GM10248 (cell line): ENCODE data around the gene SPPL2A.

Experiments
- CTCF ChIA-PET: fragments of 300-600 bp; sonication (Branson Sonifier 250); formaldehyde crosslinking; extraction: SDS; loops from one replicate; lab custom pipeline; 2021; ENCODE audit warnings: antibody characterized with exemption; lab: Yijun Ruan, JAX
- POLR2A ChIA-PET: fragments of 350-650 bp; sonication (Branson Sonifier 250); formaldehyde crosslinking; extraction: SDS; loops from one replicate; lab custom pipeline; 2020; ENCODE audit warnings: antibody characterized with exemption; lab: Yijun Ruan, JAX
- DNase-seq: peaks from one replicate; pipeline ENCODE4 v3.0.0; 2012; ENCODE audit errors: extremely low spot score
- CTCF ChIP-seq: IDR thresholded peaks from 2 replicates; pipeline ENCODE4 v1.5.1; 2012; ENCODE audit warnings: mild to moderate bottlenecking, low read depth; ENCODE audit errors: extremely low read depth, missing control alignments, control extremely low read depth

SPPL2A gene

DNA sequence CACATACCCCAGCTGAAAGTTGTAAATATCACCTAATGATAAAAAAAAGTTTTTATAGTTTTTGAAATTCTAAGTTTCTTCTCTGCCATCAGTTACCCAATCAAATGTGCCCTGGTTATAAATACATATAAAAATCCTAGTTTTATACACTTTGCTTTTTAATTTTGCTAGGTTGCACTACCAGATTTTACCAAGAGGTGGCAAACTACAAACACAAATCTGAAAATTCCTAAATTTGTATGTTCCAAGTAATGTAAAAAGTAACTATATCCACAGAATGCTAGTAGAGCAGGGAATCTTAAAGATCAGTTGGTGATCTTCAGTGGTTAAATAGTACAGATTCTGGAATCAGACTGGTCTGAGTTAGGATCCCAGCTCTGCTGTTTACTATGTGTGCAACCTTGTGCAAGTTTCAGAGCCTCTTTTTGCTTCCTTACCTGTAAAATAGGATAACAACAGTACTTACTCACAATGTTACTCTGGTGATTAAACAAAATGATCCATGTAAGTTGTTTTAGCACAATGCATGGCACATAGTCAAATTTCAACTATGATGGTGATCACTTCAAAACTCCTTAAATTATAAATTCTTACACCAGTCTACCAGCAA lies 89.9 kb downstream of the SPPL2A start:
- TF ChIP-seq CTCF: peak; percentile 50
- ChIA-PET CTCF (interaction anchor here (0.6 to 3.9 kb wide), 12 partner anchors 8 to 233 kb away, joined by 3 to 16 read pairs (median 4); partner anchors contain the start of genes AP4E1 and TRPM7), POLR2A (no interaction called here)
- DNase-seq: no peak

DNA sequence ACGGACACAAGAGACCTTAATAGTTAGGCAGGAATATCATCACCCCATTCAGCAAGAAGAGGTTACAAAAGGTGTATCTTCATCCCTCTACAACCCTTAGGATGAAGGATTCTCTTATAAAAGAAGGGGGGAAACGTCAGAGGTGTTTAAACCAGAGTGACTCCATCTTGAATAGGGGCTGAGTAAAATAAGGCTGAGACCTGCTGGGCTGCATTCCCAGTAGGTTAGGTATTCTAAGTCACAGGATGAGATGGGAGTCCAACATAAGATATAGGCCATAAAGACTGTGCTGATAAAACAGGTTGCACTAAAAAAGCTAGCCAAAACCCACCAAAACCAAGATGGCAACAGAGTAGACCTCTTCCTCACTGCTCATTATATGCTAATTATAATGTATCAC lies 95.4 kb downstream of the SPPL2A start:
- POLR2A ChIA-PET: no interaction called here
- no peak for TF ChIP-seq CTCF
- CTCF ChIA-PET: no interaction called here
- no peak for DNase-seq

GRCh38 chr15:50669611-50670010 lies 95.9 kb downstream of the SPPL2A start:
- DNase-seq: no peak
- CTCF ChIA-PET: no interaction called here
- no peak for TF ChIP-seq CTCF
- POLR2A ChIA-PET: no interaction called here

GRCh38 chr15:50665938-50666337 lies 99.6 kb downstream of the SPPL2A start:
- CTCF ChIA-PET: interaction anchor here (1.0 to 1.5 kb wide), 2 partner anchors 10 to 32 kb away, joined by 3 to 8 read pairs; no protein-coding TSS in a partner anchor
- no peak for TF ChIP-seq CTCF
- POLR2A ChIA-PET: no interaction called here
- no peak for DNase-seq

DNA sequence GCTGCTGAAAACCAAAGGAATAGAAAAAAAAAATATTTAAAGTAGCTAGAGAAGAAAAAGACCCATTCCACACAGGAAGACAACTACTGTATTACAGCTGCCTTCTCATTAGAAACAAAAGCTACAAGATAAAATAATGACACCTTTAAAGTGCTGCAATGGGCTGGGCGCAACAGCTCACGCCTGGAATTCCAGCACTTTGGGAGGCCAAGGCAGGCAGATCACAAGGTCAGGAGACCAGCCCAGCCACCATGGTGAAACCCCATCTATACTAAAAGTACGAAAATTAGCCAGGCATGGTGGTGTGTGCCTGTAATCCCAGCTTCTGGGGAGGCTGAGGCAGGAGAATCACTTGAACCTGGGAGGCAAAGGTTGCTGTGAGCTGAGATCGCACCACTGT lies 110.0 kb downstream of the SPPL2A start:
- CTCF ChIA-PET: interaction anchor here (1.0 to 1.4 kb wide), 3 partner anchors 17 to 20 kb away, joined by 3 to 5 read pairs (median 3); no protein-coding TSS in a partner anchor
- TF ChIP-seq CTCF: no peak
- POLR2A ChIA-PET: no interaction called here
- DNase-seq: no peak

DNA sequence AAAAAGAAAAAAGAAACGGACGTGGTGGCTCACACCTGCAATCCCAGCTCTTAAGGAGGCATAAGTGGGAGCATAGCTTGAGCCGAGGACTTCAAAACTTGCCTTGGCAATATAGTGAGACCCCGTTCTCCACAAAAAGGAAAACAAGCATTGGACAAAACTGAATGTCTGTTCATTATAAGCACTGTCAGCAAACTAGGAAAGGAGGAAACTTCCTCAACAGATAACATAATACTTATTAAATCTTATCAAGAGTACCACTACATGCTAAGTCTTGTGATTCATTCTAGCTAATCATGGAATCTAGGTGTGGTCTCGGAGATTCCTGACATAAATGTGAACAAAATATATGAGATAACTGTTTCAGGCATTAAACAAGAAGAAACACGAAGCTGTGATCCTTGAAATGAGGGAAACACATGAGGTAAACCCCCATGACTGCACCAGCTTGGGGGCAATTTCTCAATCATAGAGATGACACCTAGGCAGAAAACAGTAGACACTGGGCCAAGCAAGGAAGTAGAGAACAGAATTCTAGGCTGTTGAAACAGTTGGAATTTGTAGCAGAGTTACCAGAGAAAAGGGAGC lies 112.3 kb downstream of the SPPL2A start:
- TF ChIP-seq CTCF: no peak
- DNase-seq: no peak
- ChIA-PET POLR2A (no interaction called here), CTCF (interaction anchor here (1.3 kb wide), 1 partner anchor 15 kb away, joined by 3 read pairs; no protein-coding TSS in a partner anchor)
